Retinal pigment epithelial cell (primary cell): Measurements from ENCODE around the gene C1orf105.

Source experiments
- DNase-seq: peaks from one replicate; pipeline ENCODE4 v3.0.0-alpha.2; 2010; ENCODE audit warnings: low read depth
- H3K4me3 ChIP-seq: 2 replicates; pipeline ENCODE4 v1.5.1; 2011; ENCODE audit warnings: mild to moderate bottlenecking, low read length, control low read depth, moderate library complexity
- CTCF ChIP-seq: conservative IDR thresholded peaks from 2 replicates; pipeline ENCODE4 v1.5.1; 2011; ENCODE audit warnings: low read depth, low read length, control low read depth, inconsistent platforms

Gene C1orf105

DNA sequence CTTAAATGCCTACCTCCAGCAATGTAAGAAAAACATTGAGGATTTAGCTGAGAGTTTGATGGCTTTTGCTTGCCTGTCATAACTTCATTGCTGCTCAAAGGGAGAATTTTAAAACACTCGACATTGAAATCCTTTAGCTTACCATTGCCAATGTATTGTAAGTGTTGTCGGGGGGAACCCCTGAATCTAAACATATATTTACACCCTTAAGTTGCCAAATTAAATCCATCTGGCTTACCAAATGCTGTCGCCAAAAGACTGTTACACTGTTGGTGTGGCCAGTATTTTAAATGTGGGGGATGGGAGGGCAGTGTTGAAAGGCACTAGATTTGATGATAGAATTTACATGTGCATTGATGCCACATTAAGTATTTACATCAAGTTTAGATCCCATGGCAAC lies 24.9 kb upstream of the C1orf105 start:
- TF ChIP-seq CTCF, result no peak
- DNase-seq, result no peak
- H3K4me3 ChIP-seq, result no peak overlapping the region

DNA sequence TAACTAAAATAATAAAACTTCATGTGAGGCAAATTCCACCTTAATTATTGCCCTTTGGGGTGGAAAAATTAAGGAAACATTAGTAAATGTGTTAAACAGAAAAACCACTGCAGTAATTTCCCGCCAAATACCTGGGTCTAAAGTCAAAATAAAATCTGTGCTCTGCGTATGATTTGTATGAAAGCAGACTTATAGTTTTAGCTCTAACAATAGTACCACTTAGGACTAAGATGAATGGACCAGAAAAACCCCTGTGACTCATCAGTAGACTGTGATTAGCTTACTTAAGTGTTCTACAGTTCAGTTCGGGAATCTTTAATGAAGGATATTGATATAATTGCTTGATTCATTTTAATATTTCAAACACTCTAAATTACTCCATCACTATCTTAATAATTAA lies 23.3 kb upstream of the C1orf105 start:
- H3K4me3 ChIP-seq, result no peak overlapping the region
- no peak for TF ChIP-seq CTCF
- peak; percentile 70 for DNase-seq

DNA sequence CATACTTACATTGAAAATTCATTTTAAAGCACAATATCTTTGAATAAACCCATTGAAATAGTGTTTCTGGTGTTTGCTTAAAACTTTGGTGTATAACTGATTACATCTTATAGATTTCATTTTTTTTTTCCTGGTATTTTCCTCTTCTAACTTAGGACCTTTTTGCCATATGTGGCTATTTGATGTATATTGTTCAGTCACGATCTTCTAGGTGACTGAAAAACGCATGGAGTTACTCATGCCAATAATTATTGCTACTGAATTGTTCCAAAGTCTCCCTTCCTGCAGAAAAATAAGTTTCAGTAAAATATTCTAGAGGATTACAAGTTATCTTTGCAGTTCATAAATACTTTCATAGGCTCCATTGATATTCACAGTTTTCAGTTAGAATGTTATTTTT lies 22.9 kb upstream of the C1orf105 start:
- no peak for TF ChIP-seq CTCF
- H3K4me3 ChIP-seq, result no peak overlapping the region
- DNase-seq, result no peak

DNA sequence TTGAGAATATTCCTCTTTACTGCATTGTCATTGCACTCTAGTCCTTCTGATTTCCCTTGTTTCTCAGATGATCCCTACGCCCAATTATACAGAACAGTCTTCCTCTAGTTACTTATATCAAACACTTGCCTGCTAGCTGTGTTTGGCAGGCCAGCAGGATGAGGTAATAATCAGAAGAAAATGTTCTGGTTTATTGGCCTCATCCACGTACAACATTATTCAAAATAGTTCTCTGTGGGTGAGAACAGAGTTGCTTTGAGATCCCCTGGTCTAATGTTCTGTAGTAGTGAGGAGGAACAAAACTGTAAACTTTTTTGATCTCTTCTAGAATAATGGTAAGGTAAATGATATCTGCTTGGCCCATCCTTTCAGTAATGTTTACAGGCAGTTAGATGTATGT lies 22.3 kb upstream of the C1orf105 start:
- TF ChIP-seq CTCF, result no peak
- DNase-seq, result no peak
- H3K4me3 ChIP-seq, result no peak overlapping the region

DNA sequence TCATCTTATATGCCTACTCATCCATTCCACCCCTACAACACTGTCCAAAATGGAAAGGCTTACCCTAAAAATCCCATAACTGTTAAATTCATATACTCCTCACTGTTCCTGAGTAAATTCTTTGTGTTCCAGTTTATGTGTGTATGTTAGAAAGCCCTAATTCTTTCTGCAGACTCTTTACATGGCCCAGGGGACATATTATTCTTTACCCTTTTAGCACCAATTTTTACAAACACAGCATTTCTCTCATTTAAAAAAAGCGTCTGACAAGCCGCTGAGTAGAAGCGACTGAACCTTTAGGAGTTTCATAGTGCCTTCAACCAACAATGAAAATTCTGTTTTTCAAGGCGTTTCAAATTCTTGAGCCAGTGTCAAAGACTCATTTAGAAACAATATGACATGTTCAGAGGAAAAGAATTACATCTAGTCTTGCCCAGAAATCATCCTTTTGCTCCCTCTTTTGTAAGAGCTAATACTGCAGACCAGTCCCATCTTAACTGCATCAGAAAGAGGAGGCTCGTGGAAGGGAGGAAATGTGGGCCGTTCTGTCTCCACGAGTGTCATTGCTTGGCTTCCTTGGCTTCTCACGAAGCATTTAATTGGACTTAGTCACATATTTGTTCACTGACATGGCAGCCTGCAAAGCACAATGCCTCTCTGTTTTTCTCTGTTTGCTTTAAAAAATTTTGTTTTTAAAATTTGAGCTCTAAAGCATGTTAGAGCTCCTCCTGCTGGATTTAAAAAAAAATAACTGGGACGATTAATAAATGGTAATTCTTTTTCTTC lies 21.3 kb upstream of the C1orf105 start:
- peak; percentile 46 for TF ChIP-seq CTCF
- peak; percentile 62 for DNase-seq
- H3K4me3 ChIP-seq, result no peak overlapping the region

- H3K4me3 ChIP-seq, result no peak overlapping the region
- no peak for TF ChIP-seq CTCF
- DNase-seq, result no peak
These were observed 20.4 kb upstream of the C1orf105 start for GRCh38 chr1:172399756-172400721.

DNA sequence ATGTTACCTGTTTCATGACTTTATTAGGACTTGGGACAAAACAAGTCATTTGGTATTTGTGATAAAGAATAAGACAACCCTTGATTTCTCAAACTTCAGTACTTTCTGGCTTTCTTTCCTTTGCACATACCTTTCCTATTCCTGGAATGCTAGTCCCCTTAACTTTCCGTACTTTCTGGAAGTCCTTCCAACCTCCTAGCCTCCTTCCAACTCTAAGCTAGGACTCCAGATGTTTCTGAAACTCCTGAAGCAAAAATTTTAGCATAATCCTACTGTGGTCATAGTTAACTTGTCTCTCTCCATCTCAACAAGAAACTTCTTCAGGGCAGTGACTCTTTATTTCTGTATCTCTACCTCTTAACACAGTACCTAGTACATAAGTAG lies 19.8 kb upstream of the C1orf105 start:
- no peak for DNase-seq
- no peak overlapping the region for H3K4me3 ChIP-seq
- TF ChIP-seq CTCF, result no peak
